DMS53 treated with DMSO at 0.1 percent for 48 hours (cell line): ENCODE measurements around the gene PLA2G3.
"Not testable (repeated sequence)": the region's sequence is repeated elsewhere in the genome, so short reads cannot be mapped to it uniquely, and the experiment has no call there.

ENCODE experiments used
- DNase-seq: peaks from one replicate; lab custom pipeline; 2025; ENCODE audit not compliant: unreplicated experiment; lab: John Stamatoyannopoulos, UW

PLA2G3 gene

DNA sequence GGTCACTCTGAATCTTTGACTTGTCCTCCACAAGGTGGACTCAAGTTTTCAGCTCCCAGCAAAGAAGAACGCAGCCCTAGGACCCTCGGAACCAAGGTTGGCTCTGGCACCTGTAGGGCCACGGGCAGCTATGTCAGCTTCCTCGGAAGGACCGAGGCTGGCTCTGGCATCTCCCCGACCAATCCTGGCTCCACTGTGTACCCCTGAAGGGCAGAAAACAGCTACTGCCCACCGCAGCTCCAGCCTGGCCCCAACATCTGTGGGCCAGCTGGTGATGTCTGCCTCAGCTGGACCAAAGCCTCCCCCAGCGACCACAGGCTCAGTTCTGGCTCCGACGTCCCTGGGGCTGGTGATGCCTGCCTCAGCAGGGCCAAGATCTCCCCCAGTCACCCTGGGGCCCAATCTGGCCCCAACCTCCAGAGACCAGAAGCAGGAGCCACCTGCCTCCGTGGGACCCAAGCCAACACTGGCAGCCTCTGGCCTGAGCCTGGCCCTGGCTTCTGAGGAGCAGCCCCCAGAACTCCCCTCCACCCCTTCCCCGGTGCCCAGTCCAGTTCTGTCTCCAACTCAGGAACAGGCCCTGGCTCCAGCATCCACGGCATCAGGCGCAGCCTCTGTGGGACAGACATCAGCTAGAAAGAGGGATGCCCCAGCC, 15.4 kb downstream of the PLA2G3 start:
- DNase-seq, result no peak

DNA sequence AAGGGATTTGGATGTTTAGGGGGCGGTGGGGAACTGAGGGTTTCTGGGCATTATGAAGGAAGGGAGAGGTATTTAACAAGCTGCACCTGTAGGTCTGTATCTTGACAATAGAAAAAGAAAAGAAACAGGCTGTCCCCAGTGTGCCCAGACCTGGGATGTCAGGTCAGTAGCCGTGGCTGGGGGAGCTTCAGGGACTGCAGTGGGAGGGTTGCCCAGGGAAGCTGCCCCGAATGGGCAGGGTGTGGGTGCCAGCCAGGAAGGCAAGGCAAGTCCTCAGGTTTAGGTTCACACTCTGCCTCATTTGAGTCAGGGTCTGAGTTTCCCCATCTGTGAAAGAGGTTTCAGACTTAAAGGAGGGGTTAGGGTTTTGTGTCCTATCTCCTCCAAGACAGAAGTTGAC, 16.0 kb downstream of the PLA2G3 start:
- no peak for DNase-seq

DNA sequence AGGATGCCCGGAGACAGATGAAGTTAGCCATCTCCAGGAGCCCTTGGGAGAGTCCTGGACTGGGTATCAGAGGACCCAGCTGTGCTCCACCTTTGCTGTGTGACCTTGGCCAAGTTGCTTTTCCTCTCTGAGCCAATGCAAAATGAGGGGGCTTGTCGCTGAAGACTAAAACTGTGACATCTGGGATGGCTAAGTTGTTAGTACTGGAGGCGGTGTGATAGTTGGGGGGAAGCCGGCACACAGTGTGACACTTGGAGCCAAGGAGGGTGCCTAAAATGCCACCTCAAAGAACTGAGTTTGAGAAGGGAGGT, 17.1 kb downstream of the PLA2G3 start:
- no peak for DNase-seq

DNA sequence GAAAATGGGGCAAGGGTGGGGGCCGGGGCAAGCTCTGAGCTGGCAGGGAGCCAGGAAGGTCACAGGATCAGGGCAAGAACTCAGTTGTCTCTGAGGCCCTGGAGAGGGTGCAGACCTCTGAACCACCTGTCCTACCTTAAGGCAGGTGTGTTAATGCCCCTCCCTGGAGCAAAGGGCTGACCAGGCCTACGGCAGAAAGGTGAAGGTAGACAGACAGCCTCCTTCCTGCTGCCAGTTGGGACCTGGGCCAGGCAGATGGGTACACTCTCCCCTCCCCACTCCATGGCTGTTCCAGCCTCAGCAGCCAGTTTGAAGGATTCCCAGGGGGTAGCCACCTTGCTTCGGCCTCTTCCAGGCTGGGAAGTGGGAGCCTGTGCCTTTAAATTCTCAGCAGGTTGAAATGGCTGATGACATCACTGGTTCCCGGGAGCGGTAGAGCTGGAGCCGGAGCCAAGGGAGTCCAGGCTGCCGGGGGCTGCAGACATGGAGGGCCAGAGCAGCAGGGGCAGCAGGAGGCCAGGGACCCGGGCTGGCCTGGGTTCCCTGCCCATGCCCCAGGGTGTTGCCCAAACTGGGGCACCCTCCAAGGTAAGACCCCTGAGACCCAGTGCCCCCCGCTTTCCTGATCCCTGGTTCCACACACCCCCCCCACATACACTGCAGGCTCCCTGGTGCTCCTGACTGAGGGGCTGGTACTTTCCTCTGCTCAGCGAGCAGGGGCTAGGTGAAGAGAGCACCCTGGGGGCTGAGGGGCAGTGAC, 17.6 kb downstream of the PLA2G3 start, which contains the start of gene INPP5J:
Gene INPP5J, plus strand, starts transcription at position 435 of the 760 bp plus-strand sequence. Its CDS starts 49 bp downstream, at position 484.
- DNase-seq, result peak; percentile 18

DNA sequence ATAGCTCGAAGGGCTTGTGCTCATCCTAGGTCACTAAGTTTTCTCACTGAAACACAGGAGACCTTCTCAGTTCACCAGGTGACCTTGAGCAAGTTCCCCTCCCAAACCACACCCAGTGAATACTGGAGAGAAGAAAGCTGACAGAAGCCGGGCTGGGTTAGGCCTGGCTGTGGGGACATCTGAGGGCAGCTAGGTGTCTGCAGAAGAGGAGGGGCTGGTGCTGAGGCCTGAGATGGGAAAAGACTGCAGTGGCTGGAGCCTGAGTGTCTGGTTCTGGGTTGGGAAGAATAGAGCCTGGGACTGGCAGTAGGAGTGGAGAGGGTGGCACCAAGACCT, 18.1 kb downstream of the PLA2G3 start:
- no peak for DNase-seq

DNA sequence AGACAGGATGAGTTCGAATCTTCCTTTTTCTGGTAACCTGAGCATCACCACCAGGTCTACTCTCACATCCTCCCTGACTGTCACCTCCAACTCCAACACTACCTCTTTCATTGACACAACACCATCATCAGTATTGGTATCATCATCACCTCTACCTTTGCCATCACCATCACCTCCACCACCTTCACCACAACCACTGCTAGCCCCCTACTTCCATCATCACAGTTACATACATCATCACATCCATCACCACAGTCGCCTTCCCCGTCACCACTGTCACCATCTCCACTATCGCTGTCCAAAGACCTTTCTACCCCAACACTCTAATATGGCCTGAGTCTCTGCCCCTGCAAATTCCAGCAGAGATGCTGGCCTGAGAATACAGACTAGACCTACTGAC, 18.9 kb downstream of the PLA2G3 start:
- DNase-seq, result no peak

DNA sequence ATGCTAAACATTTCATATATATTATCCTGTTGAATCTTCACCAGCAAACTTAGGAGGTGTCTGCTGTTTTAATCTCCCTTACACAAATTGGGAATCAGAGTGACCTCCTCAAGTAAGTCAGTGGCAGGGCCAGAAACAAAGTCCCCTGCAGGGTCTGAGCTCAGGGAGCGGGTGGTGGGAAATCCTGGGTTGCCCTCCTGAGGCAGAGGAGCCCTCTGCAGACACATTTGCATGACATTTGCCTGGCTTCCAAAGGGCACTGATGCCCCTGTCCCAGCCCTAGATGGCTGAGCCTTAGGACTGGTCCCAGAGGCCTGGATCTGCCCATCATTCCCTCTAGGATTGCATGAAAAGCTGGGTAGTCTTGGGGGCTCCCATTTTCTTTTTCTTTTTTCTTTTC, 19.7 kb downstream of the PLA2G3 start:
- no peak for DNase-seq

DNA sequence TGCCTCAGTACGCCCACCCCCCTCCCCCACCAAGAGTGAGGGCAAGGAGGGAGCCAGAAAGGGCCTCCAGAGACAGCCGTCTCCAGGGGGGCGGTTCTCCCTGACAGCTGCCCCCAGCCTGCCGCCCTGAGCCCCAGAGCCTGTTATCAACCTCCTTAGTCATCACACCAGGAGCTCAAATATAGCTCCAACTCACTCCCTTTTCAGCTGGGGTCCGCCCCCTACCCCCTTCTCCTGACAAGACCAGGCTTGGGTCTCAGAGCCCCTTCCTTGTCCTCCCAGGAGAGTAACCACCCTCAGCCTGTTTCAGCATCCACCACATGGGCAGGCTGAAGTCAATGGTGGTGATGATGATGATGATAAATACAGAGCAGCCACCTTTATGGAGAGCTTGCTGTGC, 20.1 kb downstream of the PLA2G3 start:
- DNase-seq, result no peak

DNA sequence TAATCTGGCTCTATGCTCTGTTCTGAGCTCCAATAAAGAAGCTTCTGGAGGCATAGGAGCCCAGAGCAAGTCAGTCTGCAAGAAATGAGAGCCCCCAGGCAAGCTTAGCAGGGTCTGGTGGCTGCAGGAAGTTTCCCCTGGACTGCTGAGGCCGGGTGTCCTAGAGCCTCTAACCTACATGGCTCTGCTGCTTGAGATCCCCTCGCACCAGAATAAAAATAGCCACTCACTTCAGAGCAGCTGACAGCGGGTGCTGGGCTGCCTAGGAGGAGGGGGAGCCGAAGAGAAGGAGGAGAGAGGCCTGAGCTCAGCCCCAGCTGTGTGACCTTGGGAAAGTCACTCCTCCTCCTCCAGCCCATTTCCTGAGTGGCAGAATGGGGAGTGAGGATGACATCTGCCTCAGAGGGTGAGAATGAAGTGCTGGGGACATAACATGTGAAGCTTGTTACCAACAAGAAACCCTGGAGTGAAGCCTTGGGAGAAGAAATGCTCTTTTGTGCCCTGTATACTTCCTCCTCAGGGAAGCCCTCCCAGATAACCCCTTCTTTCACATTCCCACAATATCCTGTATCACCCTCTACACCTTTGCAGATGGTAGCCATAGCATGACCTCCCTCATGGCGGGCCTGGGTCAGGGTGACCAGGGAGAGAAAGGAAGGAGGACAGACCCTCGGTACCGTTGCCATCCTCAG, 21.1 kb downstream of the PLA2G3 start:
- DNase-seq, result no peak

DNA sequence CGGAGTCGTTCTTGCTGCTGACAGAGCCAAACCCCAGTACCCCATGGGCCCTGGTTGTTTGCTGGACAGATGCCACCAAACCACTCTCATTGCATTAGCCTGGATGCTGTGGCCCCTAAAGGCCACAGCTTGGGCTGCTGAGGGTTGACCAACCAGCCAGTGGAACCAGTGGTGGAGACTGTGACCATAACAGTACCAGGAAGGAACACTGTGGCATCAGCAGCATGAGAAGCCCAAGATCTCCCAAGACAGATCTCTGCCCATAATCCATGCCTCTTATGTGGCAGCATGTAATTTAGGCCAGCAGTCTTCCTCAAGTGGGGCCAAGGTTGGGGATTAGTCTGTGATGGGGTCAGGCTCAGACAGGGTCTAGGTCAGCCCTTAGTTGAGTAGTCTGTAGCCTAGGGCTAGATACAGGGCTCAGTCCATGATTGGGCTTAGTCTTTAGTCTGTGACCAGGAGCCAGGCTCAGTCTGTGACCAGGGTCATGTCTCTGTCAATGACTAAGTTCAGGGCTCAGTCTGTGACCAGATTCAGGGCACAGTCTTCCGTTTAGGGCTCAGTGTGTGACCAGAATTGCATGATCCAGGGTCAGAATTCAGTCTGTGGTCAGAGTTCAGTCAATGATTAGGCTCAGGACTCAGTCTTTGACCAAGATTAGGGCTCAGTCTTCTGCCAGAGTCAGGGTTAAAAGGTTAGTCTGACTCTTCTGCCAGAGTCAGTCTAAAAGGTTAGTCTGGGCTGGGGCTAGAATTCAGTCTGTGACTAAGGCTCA, 22.1 kb downstream of the PLA2G3 start:
- no peak for DNase-seq

DNA sequence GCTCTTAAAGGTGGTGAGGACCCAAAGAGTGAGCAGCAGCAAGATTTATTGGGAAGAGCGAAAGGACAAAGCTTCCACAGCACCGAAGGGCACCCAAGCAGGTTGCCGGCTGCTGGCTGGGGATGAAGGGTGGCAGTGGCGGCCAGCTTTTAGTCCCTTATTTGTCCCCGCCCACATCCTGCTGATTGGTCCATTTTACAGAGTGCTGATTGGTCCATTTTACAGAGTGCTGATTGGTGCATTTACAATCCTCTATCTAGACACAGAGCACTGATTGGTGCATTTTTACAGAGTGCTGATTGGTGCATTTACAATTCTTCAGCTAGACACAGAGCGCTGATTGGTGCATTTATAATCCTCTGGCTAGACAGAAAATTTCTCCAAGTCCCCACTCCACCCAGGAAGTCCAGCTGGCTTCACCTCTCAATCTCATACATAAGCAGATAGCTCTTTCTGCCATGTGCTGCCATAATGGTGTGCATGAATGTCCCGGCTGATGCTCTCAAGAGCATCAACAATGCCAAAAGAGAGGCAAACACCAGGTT, 27.7 kb downstream of the PLA2G3 start:
- not testable (repeated sequence) for DNase-seq

DNA sequence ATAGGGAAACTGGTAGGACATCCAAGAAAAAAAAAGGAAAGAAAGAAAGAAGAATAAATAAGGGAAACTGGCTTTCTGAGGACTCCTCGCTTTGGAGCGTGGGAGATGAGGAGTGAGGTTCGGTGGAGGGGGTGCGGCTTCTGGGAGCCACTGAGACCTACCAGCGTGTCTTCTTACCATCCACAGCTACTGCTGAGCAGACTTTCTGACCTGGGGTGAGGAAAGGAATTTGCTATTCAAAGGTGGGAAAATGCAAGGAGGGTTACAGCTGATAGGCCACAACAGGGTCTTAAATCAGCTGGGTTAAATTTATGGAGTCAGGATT, 32.5 kb downstream of the PLA2G3 start:
- DNase-seq, result no peak

DNA sequence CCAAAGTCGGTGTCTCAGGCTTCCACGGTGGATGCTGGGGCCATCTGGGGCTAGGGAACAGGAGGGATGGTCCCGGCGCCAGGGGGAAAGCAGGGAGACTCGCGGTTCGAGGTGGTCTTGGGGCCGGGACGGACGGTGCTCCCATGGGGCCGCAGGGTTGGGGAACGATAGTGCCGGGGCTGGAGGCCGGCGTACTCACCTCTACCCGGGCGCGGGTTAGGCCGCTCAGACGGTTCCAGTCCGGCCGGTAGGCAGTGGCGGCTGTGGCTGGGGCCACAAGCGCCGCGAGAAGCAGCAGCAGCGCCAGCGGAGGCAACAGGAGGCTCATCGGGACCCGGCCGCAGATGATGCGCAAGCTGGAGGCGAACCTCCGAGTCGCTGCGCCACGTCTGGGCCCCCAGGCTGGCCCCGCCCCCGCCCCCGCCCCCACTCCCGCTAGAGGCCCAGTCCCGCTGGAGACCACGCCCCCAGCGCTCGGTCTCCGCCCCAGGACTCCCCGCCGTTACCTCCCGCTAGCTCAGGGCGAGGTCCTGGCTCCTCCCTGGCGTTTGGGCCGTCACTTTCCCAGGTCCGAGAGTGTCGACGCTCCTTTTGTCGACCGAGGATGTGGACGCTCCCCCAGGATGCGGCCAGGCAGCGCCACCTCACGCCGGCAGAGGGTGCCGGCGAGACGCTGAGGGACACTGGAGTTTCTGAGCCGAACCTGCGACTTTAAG, 33.0 kb downstream of the PLA2G3 start, which contains the start of gene SELENOM:
Gene SELENOM, minus strand, starts transcription at position 391 of the 716 bp plus-strand sequence. Its CDS starts 63 bp downstream, at position 328.
- DNase-seq, result peak; percentile 71

DNA sequence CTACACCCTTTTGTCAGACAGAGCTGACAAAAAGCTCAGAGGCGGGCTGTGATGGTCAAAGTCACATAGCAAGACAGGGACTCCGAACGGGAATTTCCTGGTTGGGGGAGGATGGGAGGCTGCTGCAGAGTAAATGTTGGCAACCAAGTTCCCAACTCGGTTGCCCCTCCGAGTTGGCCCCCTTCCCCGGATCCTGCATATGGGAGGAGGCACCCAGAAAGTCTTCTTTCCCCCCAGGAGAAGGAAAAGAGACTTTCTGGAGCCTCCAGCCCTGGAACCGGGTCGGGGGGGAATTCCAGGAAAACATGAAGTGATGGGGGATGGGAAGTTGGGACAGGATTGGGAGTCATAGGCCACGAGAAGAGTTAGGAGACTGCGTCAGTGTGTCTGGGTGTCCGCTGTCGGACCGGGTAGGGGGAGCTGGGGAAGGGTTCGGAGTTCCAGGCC, 33.6 kb downstream of the PLA2G3 start:
- DNase-seq, result no peak

DNA sequence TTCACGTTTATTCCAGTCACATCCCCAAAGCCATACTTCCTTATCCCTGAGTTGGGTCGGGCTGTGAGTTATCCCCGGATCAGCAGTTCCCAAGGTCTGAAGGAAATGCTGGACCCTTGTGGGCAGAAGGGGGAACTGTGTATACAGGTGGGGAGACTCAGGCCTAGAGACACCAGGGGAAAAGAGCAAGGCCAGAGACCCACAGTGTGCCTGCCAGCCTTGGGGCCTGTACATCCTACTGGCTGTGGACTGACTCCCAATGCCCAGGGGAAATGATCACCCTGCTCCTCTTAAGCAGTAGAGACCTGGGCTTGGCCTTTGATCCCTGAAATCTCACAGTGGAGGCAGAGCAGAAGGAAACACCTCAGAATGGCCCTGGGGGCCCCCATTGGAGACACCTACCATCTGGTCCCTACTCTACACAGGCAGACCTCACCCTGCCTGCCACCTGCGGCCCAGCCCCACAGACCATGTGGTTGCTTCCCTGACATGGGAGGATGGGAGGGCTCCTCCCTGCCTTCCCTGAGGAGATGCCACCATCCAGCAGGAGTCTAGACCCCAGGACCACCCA, 34.2 kb downstream of the PLA2G3 start:
- DNase-seq, result no peak

DNA sequence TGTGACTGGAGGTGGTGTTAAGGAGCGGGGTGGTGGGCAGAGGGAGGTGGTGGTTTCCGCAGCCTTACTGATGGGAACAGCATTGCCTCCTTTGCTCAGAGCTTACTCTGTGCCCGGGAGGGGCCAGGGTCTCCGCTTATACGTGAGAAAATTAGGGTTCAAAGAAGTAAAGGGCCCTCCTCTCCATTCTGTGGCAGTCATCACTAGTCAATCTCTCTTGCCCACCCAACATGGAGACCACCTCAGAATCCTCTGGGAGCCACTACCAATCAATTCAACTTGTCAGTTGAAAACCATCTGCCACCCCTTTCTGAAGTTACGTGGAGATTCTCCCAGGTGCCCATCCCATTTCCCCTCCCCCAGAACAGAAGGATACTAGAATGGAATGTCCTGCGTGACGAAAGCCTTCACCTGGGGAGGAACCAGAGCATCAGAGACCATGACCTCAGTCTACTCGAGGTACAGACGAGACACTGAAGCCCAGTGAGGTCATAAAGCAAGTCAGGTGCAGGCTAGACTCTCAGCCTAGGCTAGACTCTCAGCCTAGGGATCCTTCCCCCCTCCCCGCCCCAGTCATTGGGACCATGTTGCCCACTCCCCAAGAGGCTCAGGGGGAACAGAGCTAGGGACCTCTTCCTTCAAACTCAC, 34.9 kb downstream of the PLA2G3 start:
- no peak for DNase-seq

DNA sequence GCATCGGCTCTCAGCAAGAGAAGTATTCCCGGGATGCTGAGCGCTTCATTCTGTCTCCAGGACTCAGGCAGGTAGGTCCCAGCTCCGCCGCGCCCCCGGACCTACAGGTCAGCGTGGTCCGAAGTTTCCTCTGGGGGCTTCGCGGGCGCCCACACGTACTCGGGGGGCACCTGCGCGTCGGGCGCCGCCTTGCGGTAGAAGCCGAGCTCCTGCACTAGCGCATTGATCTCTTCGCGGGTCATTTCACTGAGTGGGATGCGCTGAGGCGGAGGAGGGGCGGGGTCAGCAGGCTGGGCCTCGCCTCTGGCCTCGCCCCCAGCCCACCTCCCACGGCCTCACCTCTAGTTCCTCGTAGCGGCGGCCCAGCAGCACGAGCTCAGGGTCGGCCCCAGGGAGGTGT, 35.4 kb downstream of the PLA2G3 start:
- DNase-seq, result no peak

DNA sequence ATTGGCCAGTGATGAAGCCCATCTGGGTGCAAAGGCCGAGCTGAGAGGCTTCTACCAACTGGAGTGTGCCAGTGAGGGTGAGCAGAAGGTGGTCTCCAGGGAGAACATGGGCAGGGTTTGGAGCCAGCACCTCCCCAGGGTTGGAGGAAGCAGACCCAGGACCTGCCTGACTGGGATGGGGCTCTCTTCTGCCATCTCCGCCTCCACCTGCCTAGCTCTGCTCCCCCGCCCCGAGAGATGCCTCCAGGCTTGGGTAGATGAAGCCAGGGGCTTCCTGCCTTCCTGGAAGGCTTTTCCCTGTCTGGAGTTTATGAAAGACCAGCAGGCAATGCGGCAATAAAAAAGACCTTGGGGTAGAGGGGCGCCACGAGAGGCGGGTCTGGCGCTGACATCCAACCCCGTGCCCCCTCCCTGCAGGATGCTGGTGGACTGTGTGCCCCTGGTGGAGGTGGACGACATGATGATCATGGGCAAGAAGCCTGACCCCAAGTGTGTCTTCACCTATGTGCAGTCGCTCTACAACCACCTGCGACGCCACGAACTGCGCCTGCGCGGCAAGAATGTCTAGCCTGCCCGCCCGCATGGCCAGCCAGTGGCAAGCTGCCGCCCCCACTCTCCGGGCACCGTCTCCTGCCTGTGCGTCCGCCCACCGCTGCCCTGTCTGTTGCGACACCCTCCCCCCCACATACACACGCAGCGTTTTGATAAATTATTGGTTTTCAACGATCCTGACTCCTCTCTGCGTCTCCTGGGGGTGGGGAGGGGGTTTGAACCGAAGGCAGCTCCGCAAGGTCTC, 36.2 kb downstream of the PLA2G3 start:
- DNase-seq, result no peak

DNA sequence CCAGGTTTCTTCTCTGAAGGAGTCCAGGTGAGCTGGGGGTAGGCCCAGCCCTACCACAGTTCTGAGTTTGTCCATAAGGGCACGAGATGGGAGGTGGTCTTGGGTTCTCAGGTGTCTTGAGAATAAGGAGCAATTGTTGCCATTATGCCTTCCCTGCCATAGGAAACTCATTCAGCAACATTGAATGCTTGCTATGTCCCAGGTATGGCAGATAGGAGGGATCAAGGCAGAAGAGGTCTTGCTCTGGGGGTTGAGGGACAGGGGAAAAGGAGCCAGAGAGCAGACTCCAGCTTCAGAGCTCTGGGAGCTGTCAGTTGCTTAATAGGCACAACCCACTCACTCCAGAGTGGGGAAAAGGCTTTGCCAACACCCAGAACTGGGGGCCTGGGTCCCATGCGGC, 37.2 kb downstream of the PLA2G3 start:
- DNase-seq, result no peak
